Right kidney (tissue), 1 donor: Measurements from ENCODE around the gene ARHGEF10L.
A peak's percentile ranks its signal among the peaks of the same experiment; 100 is the strongest.

Experiments
- DNase-seq: peaks from one replicate; pipeline ENCODE4 v3.0.0-alpha.2; 2016

Gene ARHGEF10L

GRCh38 chr1:17717594-17718535, 178.4 kb downstream of the ARHGEF10L start:
- DNase-seq, result peak; percentile 55

DNA sequence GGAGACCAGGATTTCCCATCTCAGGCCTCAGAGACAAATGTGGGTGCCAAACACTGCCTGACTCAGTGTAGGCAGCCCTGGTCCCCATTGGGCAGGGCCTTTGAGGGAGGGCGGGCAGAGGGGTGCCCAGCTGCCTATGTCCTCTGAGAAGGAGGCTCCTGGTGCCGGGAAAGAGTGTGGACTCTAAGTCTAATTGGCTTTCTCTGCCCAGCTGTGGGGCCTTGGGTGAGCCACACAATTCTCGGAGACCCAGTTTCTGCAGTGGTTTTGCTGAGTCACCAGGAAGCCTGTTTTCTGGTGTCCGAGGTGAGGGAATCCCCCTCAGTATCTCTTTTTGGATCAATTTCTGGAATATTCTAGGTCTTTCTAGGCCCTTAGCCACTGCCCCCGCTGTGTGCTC, 180.4 kb downstream of the ARHGEF10L start:
- no peak for DNase-seq

GRCh38 chr1:17721444-17721843, 181.9 kb downstream of the ARHGEF10L start:
- no peak for DNase-seq

DNA sequence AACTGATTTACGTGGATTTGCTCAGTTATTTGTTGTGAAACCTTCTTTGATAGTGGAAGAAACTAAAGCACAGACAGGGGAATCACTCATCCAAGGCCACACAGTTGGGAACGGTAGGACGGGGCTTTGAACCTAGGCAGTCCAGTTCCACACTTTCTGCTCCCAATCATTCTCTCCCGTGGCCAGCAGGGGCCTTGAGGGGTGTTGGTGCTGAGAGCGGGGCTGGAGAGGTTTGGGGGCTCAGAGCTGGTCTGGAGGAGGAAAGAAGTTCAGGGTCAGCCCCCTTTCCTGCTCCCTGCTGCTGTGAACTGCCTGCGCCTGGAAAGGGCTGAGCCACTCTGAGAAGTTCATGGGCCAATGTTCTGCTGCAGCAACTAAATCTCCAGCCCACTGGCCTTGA, 184.2 kb downstream of the ARHGEF10L start:
- DNase-seq, result no peak

GRCh38 chr1:17724150-17724549, 184.7 kb downstream of the ARHGEF10L start:
- no peak for DNase-seq

DNA sequence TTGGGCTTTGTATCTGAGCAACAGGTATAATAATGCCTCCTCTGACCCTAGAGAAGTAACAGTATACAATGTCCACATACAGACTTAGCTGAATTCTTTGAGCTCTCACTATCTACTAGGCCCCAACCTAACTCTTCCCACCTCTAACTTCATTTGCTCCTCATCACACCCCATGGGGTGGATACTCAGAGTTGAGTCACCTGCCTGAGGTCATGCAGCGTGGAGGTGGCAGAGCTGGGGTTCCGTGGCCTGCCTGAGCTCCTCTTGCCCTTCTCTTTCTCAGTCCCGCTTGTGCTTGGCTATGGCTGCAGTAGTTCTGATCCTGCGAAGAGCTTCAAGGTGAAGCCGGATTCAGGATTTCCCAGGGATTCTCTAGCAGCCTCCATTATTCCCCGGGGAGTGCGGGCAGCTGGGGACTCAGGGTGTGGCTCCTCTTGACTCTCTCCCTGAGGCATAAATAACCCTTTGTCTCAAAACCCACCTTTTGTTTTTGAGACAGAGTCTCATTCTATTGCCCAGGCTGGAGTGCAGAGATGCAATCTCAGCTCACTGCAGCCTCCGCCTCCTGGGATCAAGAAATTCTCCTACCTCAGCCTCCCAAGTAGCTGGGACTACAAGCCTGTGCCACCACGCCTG, 185.7 kb downstream of the ARHGEF10L start:
- no peak for DNase-seq

GRCh38 chr1:17725811-17726582, 186.5 kb downstream of the ARHGEF10L start:
- no peak for DNase-seq

GRCh38 chr1:17728123-17728712, 188.7 kb downstream of the ARHGEF10L start:
- DNase-seq, result no peak

- no peak for DNase-seq
Observed at GRCh38 chr1:17729248-17729647, 189.8 kb downstream of the ARHGEF10L start.

DNA sequence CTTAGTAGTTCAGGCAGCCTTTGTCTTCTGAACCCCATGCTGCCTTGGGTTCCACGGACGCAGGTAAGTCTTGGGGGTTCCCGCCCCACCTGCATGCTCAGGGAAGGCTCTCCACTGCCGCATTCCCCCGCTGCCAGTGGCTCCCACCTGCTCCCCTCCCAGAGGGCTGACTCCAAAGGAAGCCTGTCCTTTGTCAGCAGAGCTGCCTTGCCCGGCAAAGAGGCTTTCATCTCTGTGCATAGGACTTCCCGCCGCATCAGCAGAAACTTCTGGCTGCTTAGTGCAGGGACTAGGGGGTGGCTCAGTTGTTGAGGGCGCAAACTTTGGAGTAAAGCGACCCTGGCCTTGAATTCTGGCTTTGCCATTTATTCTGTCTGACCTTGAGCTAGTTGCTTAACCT, 190.4 kb downstream of the ARHGEF10L start:
- no peak for DNase-seq

DNA sequence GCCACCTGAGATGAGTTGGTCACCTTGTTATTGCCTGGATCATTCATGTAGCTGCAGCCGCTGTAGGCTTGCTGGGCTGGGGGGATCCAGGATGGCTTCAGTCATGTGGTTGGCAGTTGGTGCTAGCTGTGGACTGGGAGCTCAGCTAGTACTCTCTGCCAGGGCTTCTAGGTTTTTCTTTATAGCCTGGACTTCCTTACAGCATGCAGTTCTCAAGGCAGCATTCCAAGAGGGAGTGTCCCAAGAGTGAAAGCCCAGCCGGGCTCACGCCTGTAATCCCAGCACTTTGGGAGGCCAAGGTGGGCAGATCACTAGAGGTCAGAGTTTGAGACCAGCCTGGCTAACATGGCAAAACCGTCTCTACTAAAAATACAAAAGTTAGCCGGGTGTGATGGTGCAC, 192.0 kb downstream of the ARHGEF10L start:
- DNase-seq, result no peak

GRCh38 chr1:17732475-17732874, 193.0 kb downstream of the ARHGEF10L start:
- no peak for DNase-seq

DNA sequence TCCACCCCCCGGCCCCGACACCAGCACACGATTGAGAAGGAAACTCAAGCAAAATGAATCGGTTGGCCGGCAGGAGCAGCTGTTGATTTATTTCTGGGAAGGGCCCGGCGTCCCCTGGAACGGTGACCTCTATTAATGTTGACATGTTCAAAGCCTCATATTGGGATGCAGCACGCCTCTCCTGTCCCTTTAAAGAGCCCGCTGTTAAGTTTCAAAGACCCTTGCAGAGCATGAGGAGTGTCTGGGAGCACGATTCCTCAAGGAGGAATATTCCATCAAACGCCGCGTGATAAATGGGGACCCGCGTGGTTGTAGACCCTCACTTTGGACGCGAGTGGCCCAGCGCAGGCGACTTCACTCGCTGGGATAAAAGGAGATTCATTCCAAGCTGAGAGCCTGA, 194.2 kb downstream of the ARHGEF10L start:
- no peak for DNase-seq

DNA sequence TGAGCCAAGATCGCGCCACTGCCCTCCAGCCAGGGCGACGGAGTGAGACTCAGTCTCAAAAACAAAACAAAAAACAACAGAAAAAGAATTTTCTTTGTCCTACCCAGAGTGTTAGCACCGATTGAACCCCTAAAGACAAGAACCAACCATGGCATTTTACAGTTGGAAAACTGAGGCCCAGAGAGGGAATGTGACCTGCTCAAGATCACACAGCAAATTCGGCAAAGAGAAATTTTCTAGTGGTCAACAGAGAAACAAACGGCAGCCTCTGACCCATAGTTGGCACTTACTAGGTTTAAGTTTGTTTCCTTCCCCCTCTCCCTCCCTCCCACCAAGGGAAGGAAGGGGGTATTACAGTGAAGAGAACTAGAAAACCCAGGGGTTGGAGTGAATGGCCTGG, 195.1 kb downstream of the ARHGEF10L start:
- DNase-seq, result no peak

- DNase-seq, result no peak
Observed at GRCh38 chr1:17735348-17735747, 195.8 kb downstream of the ARHGEF10L start.

DNA sequence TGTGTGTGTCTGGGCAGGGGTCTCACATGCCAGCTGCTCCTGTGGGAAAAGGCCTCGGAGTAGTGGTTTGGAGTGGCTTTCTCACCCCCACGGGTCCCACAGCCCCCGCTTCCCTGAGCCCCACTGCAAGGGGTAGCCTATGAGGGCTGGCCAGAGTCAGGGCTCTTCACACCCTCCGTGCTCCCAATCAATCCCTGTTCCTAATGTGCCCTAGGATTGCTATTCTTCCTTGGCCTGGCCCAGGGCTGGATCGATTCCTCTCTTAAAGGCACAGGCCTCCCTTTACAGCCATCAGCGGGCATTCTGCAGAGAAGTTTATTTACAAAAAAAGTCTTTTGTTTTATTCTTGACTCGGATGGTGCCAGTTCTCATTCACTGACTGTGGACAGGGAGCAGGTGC, 196.3 kb downstream of the ARHGEF10L start:
- DNase-seq, result no peak

DNA sequence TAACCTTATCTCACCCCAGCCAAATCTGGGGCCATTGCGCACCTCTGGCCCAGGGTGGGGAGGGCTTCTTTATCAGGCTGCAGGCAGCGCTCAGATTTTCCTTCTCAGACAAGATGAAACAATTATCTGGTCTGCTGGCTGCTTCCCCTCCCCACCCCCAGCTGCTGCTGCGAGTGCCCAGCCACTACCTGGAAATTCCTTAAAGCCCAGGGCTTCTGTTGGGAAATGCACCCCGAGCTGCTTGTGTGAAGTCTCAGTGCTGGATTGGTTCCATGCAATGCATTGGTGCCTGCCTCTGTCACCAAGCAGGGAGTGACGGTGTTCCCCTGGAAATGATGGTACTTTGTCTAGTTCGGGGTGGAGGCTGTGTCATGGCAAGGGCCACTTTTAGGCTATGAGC, 197.1 kb downstream of the ARHGEF10L start:
- DNase-seq, result no peak

DNA sequence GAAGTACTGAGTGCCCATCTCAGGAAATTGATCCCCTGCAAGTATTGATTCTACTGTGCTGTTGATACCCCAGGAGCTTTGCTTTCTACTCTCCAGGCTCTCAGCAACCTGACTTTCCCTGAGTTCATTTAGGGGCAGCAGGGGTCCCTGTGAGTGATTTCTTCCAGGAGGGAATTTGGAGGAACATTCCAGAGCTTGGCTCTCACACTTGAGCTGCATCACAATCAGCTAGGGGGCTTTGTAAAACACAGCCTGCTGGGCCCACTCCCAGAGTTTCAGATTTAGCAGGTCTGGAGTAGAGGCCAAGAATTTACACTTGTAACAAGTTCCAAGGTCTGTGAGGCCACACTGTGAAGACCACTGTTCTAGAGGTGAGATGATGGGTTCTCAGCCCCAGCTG, 199.6 kb downstream of the ARHGEF10L start:
- DNase-seq, result no peak

DNA sequence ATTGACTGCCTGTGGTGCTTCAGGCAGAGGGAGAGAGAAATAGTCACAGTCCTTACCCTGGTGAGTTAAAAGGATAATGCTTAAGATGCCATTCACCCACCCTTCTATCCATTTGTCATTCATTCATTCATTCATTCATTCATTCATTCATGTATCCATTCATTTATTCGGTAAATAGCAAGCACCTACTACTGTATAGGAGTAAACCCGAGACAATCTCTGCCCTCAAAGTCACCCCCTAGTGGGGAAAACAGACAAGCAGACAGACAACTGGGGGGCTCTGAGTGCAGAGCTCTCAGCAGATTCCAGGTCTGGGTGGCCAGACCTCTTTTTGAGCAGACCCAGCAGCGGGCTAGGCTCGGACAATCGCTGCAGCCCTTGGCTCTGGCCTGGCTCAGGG, 201.6 kb downstream of the ARHGEF10L start:
- DNase-seq, result no peak

- DNase-seq, result no peak
Observed at GRCh38 chr1:17742583-17742982, 203.1 kb downstream of the ARHGEF10L start.

GRCh38 chr1:17743008-17743647, 203.6 kb downstream of the ARHGEF10L start:
- no peak for DNase-seq

GRCh38 chr1:17743925-17744324, 204.4 kb downstream of the ARHGEF10L start:
- no peak for DNase-seq
